ENCODE results near the gene MFAP4.

GRCh38 chr17:19397556-19398041, 10.6 kb upstream of the MFAP4 start:
- TF ChIP-seq CTCF (conservative IDR thresholded peaks at IDR 0.05; ENCODE audit: low read length) (no peak), EZH2phosphoT487 (IDR thresholded peaks at IDR 0.05; ENCODE audit: borderline replicate concordance) (no peak)

Measured in Loucy (cell line).